ENCODE measurements around the gene KRTAP4-11.

GRCh38 chr17:41151525-41151924 is 33.4 kb upstream of the KRTAP4-11 start:
- TF ChIP-seq CTCF (conservative IDR thresholded peaks at IDR 0.05 in 1 of 2, IDR thresholded peaks at IDR 0.05 in 1 of 2; ENCODE audit: low read depth in 1 of 2, low read length in 2 of 2) (no peak), EZH2 (IDR thresholded peaks at IDR 0.05; ENCODE audit: low read length, missing control alignments) (no peak)
